ENCODE data around the gene NKTR. TPM values are rescaled to one million over a fixed set of nuclear protein-coding genes. Genes with fewer than 3 reads are reported as not detected.

NKTR gene
- polyA plus RNA-seq, 1 donor from 2014 or later = 242 TPM

- H3K36me3 ChIP-seq (ENCODE audit: insufficient read depth, low read length) = no peaks in the 10 kb centered on the region
- H3F3A ChIP-seq (ENCODE audit: insufficient read depth, low read length, poor library complexity, severe bottlenecking) = peaks cover 3% of the 10 kb centered on the region
- peak overlapping the region; percentile 90 for H3K9ac ChIP-seq (ENCODE audit: low read length)
- TF ChIP-seq POLR2AphosphoS5 (IDR thresholded peaks at IDR 0.05) (no peak), RAD21 (conservative IDR thresholded peaks at IDR 0.05) (peak; percentile 45), CTCF (IDR thresholded peaks at IDR 0.05; ENCODE audit: poor library complexity, severe bottlenecking) (peak; percentile 62), SMC3 (conservative IDR thresholded peaks at IDR 0.05; ENCODE audit: poor library complexity) (peak; percentile 27), REST (IDR thresholded peaks at IDR 0.05; ENCODE audit: borderline replicate concordance) (no peak), TAF1 (IDR thresholded peaks at IDR 0.05; ENCODE audit: low read depth) (no peak), EZH2 (IDR thresholded peaks at IDR 0.05; ENCODE audit: borderline replicate concordance, insufficient read depth, low read length, poor library complexity, severe bottlenecking) (no peak), EP300 (conservative IDR thresholded peaks at IDR 0.05; ENCODE audit: poor library complexity, severe bottlenecking) (no peak)
- H3K4me3 ChIP-seq (ENCODE audit: low read length) = peak overlapping the region; percentile 70
- H3K9me2 ChIP-seq (ENCODE audit: insufficient read depth, low read length) = no peaks in the 10 kb centered on the region
- peaks cover 60% of the 10 kb centered on the region for H3K79me2 ChIP-seq (replicated peaks; ENCODE audit: insufficient read depth, low read length)
- no peak overlapping the region for H2AFZ ChIP-seq (ENCODE audit: low read depth, low read length)
- H3K4me2 ChIP-seq (ENCODE audit: low read length) = peak overlapping the region; percentile 37
- no peaks in the 10 kb centered on the region for H3K9me3 ChIP-seq (ENCODE audit: low read length)
- no peaks in the 10 kb centered on the region for H4K20me1 ChIP-seq (ENCODE audit: insufficient read depth)
- H3K27ac ChIP-seq (ENCODE audit: low read length) = peak overlapping the region; percentile 86
- no peaks in the 10 kb centered on the region for H3K27me3 ChIP-seq (ENCODE audit: insufficient read depth, low read depth, low read length)
Measured at GRCh38 chr3:42601896-42602581, 1.6 kb downstream of the NKTR start.

GRCh38 chr3:42602961-42603360 lies 2.5 kb downstream of the NKTR start:
- Histone ChIP-seq H3K9ac (ENCODE audit: low read length) (no peak overlapping the region), H3K4me3 (ENCODE audit: low read length) (peak overlapping the region; percentile 70), H3K27me3 (ENCODE audit: insufficient read depth, low read depth, low read length) (no peaks in the 10 kb centered on the region), H4K20me1 (ENCODE audit: insufficient read depth) (no peaks in the 10 kb centered on the region), H3K4me2 (ENCODE audit: low read length) (no peak overlapping the region), H3K9me2 (ENCODE audit: insufficient read depth, low read length) (no peaks in the 10 kb centered on the region), H2AFZ (ENCODE audit: low read depth, low read length) (no peak overlapping the region), H3K27ac (ENCODE audit: low read length) (no peak overlapping the region), H3K79me2 (replicated peaks; ENCODE audit: insufficient read depth, low read length) (peaks cover 69% of the 10 kb centered on the region), H3F3A (ENCODE audit: insufficient read depth, low read length, poor library complexity, severe bottlenecking) (peaks cover 3% of the 10 kb centered on the region), H3K9me3 (ENCODE audit: low read length) (no peaks in the 10 kb centered on the region), H3K36me3 (ENCODE audit: insufficient read depth, low read length) (no peaks in the 10 kb centered on the region)
- TF ChIP-seq EZH2 (IDR thresholded peaks at IDR 0.05; ENCODE audit: borderline replicate concordance, insufficient read depth, low read length, poor library complexity, severe bottlenecking) (no peak), SMC3 (conservative IDR thresholded peaks at IDR 0.05; ENCODE audit: poor library complexity) (no peak), TAF1 (IDR thresholded peaks at IDR 0.05; ENCODE audit: low read depth) (no peak)

Measured in neural cell (in vitro differentiated cells).